ENCODE data around the gene SH2D1B. TPM values are rescaled to one million over a fixed set of nuclear protein-coding genes. Genes with fewer than 3 reads are reported as not detected.

SH2D1B gene
- total RNA-seq, 1 donor from 2014 or later, result not detected

DNA sequence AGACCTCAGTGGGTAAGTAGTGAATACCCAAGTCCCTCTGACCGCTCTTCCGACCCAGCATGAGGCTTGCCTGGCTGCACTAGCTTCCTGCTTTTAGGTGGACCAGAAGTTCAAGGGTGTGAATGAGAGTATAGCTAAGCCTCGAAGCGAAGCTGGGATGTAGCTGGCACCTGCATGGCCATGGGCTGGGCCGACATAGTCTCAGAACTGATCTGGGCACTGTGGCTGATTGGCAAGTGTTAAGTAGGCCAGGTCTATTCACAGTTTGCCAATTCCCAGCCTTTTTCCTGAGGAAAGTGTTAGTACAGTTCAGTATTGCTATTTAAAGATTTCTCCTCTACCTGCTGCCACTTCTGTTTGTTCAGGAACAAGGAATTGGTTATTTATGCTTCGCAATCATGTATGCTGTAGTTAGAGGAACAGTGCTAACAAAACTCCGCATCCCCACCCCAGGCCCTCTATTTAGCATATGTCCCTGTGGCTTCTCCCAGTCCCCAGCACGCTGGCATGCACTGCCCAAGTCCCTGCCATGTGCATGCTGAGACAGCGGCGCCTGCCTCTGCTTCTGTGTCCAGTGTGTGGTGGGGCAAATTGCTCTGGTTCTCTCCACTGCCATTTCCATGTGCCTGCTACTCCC is 51.6 kb downstream of the SH2D1B start:
- no peak for ATAC-seq (ENCODE audit: low read depth)
- TF ChIP-seq, protein P1, sequence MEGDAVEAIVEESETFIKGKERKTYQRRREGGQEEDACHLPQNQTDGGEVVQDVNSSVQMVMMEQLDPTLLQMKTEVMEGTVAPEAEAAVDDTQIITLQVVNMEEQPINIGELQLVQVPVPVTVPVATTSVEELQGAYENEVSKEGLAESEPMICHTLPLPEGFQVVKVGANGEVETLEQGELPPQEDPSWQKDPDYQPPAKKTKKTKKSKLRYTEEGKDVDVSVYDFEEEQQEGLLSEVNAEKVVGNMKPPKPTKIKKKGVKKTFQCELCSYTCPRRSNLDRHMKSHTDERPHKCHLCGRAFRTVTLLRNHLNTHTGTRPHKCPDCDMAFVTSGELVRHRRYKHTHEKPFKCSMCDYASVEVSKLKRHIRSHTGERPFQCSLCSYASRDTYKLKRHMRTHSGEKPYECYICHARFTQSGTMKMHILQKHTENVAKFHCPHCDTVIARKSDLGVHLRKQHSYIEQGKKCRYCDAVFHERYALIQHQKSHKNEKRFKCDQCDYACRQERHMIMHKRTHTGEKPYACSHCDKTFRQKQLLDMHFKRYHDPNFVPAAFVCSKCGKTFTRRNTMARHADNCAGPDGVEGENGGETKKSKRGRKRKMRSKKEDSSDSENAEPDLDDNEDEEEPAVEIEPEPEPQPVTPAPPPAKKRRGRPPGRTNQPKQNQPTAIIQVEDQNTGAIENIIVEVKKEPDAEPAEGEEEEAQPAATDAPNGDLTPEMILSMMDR (IDR thresholded peaks at IDR 0.05), result no peak
- POLR2A ChIA-PET, result no interaction called here
- CTCF ChIA-PET, result no interaction called here
- intact Hi-C loops (cut with micrococcal nuclease), result no loop called here
- Mint-ChIP-seq H3K9me3 (no peaks in the 10 kb centered on the region), H3K4me1 (peaks cover 6% of the 10 kb centered on the region), H3K27ac (no peak overlapping the region), H3K36me3 (ENCODE audit: low read depth) (no peaks in the 10 kb centered on the region), H3K4me3 (no peak overlapping the region), H3K27me3 (peaks cover 21% of the 10 kb centered on the region)
- DNase-seq, result no peak

DNA sequence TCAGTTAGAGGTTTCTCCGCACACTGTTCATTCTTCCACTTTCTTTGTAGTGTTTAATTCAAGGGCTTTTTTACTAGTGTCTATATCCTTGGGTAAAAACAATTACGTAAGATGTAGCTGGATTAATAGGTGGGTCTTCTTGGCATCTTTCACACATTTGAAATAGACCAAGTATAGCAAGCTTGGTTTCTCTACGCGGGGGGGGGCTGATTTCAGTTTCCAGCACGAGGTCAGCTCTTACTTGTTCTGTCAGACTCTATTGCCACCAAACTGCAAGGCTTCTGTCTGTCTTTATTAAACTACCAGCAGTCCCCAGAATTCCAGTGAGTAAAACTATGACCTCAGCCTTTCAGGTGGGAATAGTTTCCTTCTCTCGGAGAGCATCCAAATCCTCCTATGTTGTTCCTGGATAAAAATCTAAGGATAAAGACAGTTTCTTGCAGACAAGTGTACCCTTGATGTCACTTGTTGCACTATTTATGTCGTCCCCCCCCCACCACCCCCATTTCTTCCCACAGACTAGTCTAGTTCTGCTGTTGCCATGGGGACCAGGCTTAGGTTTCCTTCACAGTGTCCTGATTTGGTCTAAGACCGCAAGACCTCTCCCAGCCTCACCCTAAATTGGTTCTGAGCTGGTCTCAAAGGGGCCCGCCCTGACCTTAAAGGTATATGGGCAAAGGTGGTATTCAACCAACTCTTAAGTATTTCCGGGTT is 52.3 kb downstream of the SH2D1B start:
- ChIA-PET POLR2A (no interaction called here), CTCF (no interaction called here)
- intact Hi-C loops (cut with micrococcal nuclease), result loop anchor here (5.0 kb wide), 1 partner anchor 268 kb away; no protein-coding TSS in a partner anchor
- Mint-ChIP-seq H3K27ac (no peak overlapping the region), H3K27me3 (peaks cover 21% of the 10 kb centered on the region), H3K4me1 (peaks cover 6% of the 10 kb centered on the region), H3K4me3 (no peak overlapping the region), H3K36me3 (ENCODE audit: low read depth) (no peaks in the 10 kb centered on the region), H3K9me3 (no peaks in the 10 kb centered on the region)
- DNase-seq, result no peak
- no peak for ATAC-seq (ENCODE audit: low read depth)
- TF ChIP-seq, protein P1 (IDR thresholded peaks at IDR 0.05), result no peak

DNA sequence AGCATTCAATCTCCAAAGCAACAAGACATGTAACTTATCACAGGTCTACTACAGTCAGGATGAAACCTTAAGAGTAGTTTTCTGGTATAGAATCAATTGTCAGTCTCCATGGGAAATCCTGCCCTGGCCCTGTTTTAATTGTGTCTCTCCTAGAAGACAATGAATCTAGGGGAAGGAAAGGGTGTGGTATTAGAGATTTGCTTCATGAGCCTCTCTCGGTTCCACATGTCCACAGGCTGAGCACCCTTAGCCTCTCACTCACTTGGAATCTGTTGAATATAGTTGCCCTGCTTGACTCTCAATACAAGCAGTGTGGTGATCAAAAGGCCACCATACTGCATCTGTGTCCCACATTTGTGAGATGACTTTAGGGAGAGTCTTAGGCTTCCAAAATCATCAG is 53.0 kb downstream of the SH2D1B start:
- Mint-ChIP-seq H3K4me1 (peaks cover 6% of the 10 kb centered on the region), H3K36me3 (ENCODE audit: low read depth) (no peaks in the 10 kb centered on the region), H3K27ac (no peak overlapping the region), H3K27me3 (peaks cover 21% of the 10 kb centered on the region), H3K4me3 (no peak overlapping the region), H3K9me3 (no peaks in the 10 kb centered on the region)
- TF ChIP-seq, protein P1 (IDR thresholded peaks at IDR 0.05), result no peak
- ATAC-seq (ENCODE audit: low read depth) (no peak), DNase-seq (no peak)
- CTCF ChIA-PET, result no interaction called here
- intact Hi-C loops (cut with micrococcal nuclease), result loop anchor here (5.0 kb wide), 1 partner anchor 268 kb away; no protein-coding TSS in a partner anchor
- POLR2A ChIA-PET, result no interaction called here

DNA sequence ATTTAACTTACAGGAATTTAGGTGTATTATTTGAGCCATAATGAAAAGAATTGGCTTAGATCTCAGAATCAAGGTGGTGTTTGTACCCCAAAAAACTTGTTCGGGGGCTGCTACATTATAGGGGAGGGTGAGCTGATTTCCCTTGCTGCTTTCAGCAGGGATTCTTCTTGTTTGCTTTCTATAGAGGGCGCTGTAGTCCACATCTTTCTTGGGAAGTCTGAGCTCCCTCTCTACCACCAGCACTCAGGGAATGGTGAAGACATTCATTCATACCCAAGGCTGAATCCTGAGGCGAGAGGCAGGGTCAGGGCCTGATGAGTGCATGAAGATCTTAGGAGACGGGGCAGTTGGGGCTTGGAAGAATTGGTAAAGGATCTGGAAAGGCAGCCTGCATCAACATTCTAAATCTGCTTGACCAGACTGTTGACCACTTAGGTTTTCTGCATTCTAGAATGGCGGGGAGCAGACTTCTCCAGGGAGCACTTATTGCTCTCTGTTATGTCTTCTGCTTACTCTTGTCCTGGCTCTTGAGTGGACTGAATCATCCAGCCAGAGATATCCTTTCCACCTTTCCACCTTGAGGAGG is 54.2 kb downstream of the SH2D1B start:
- peaks cover 11% of the 10 kb centered on the region for H3K27me3 Mint-ChIP-seq
- CTCF ChIA-PET, result no interaction called here
- no peaks in the 10 kb centered on the region for H3K36me3 Mint-ChIP-seq (ENCODE audit: low read depth)
- POLR2A ChIA-PET, result no interaction called here
- no peak overlapping the region for H3K4me3 Mint-ChIP-seq
- ATAC-seq (ENCODE audit: low read depth) (no peak), DNase-seq (no peak)
- H3K27ac Mint-ChIP-seq, result no peak overlapping the region
- intact Hi-C loops (cut with micrococcal nuclease), result loop anchor here (5.0 kb wide), 1 partner anchor 270 kb away; no protein-coding TSS in a partner anchor
- H3K9me3 Mint-ChIP-seq, result no peaks in the 10 kb centered on the region
- H3K4me1 Mint-ChIP-seq, result peaks cover 6% of the 10 kb centered on the region
- TF ChIP-seq, protein P1 (IDR thresholded peaks at IDR 0.05), result no peak

DNA sequence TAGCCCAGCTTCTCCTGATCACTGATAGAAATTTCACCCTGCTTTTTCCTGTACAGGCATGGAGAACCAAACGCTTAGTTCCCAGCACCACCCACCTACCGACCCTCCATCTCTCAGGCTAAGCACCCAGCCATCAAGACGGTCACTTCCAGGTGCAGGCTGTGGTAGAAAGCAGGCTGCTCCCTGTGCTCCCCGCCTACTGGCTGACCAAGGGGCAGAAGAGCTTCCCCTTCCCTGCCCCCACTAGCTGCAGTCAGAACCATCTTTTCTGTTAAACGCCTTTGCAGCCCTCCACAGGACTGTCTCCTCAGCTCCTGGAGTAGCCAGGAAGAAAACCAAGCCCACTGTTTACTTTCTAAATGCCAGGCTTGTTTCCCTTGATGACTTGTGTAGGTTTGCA is 58.2 kb downstream of the SH2D1B start:
- CTCF ChIA-PET, result no interaction called here
- H3K9me3 Mint-ChIP-seq, result no peaks in the 10 kb centered on the region
- intact Hi-C loops (cut with micrococcal nuclease), result no loop called here

More for the DNA sequence above, 58.2 kb downstream of the SH2D1B start:
- POLR2A ChIA-PET, result no interaction called here
- TF ChIP-seq, protein P1 (IDR thresholded peaks at IDR 0.05), result no peak
- DNase-seq, result no peak
- H3K27me3 Mint-ChIP-seq, result peaks cover 13% of the 10 kb centered on the region
- no peaks in the 10 kb centered on the region for H3K36me3 Mint-ChIP-seq (ENCODE audit: low read depth)
- no peak overlapping the region for H3K27ac Mint-ChIP-seq
- H3K4me1 Mint-ChIP-seq, result no peaks in the 10 kb centered on the region
- H3K4me3 Mint-ChIP-seq, result no peak overlapping the region
- no peak for ATAC-seq (ENCODE audit: low read depth)

All from activated B cell treated with CpG ODN at 0.5 μM for 24 hours (primary cell).